Osteoblast (primary cell): ENCODE measurements around the gene CXXC5. TPM values are rescaled to one million over a fixed set of nuclear protein-coding genes. Genes with fewer than 3 reads are reported as not detected.

ENCODE experiments used
- DNase-seq: peaks from one replicate; pipeline ENCODE4 v3.0.0; 2011; ENCODE audit warnings: low spot score, mixed read lengths; ENCODE audit not compliant: insufficient read length; ENCODE audit errors: missing footprints
- H2AFZ ChIP-seq: 2 replicates; pipeline ENCODE4 v1.6.0; 2011; ENCODE audit warnings: mild to moderate bottlenecking, low read length
- H3K27ac ChIP-seq: 2 replicates; pipeline ENCODE4 v1.5.1; 2011; ENCODE audit warnings: mild to moderate bottlenecking, low read depth, low read length, moderate library complexity
- H3K27me3 ChIP-seq: 2 replicates; pipeline ENCODE4 v1.6.0; 2012; ENCODE audit warnings: mild to moderate bottlenecking, control low read depth, inconsistent platforms, low read length, moderate library complexity; ENCODE audit not compliant: insufficient read depth
- H3K36me3 ChIP-seq: 2 replicates; pipeline ENCODE4 v1.5.1; 2011; ENCODE audit warnings: mild to moderate bottlenecking, low read length, control low read depth, moderate library complexity; ENCODE audit not compliant: insufficient read depth
- H3K4me1 ChIP-seq: 2 replicates; pipeline ENCODE4 v1.5.1; 2011; ENCODE audit warnings: mild to moderate bottlenecking, low read length, control low read depth, moderate library complexity; ENCODE audit not compliant: insufficient read depth
- H3K4me2 ChIP-seq: 2 replicates; pipeline ENCODE4 v1.6.0; 2011; ENCODE audit warnings: mild to moderate bottlenecking, low read length; ENCODE audit not compliant: insufficient read depth
- H3K4me3 ChIP-seq: fragments of 200-600 bp; sonication (generic); 3 replicates; pipeline ENCODE4 v1.5.1; 2012; ENCODE audit warnings: mild to moderate bottlenecking, low read length, inconsistent platforms; ENCODE audit not compliant: insufficient read depth
- H3K79me2 ChIP-seq: 2 replicates; pipeline ENCODE4 v1.6.0; 2012; ENCODE audit warnings: mild to moderate bottlenecking, low read length, control low read depth, inconsistent platforms; ENCODE audit not compliant: insufficient read depth
- H3K9me3 ChIP-seq: 2 replicates; pipeline ENCODE4 v1.5.1; 2011; ENCODE audit warnings: low read depth, low read length, control low read depth
- H4K20me1 ChIP-seq: 2 replicates; pipeline ENCODE4 v1.6.0; 2012; ENCODE audit warnings: mild to moderate bottlenecking, low read length, control low read depth; ENCODE audit not compliant: insufficient read depth
- total RNA-seq: library from RNA; depleted of rRNA; stranded (reverse); fragments of >200 nt; gene quantifications from 2 replicates; pipeline ENCODE4 v1.2.3, GENCODE V29; 2012
- TF ChIP-seq, protein P1 (sequence below): IDR thresholded peaks from 2 replicates; pipeline ENCODE4 v1.5.1; 2011; ENCODE audit warnings: mild to moderate bottlenecking, low read depth, low read length, moderate library complexity; ENCODE audit errors: extremely low read depth

Gene CXXC5
- total RNA-seq, 1 donor = 186 TPM

DNA sequence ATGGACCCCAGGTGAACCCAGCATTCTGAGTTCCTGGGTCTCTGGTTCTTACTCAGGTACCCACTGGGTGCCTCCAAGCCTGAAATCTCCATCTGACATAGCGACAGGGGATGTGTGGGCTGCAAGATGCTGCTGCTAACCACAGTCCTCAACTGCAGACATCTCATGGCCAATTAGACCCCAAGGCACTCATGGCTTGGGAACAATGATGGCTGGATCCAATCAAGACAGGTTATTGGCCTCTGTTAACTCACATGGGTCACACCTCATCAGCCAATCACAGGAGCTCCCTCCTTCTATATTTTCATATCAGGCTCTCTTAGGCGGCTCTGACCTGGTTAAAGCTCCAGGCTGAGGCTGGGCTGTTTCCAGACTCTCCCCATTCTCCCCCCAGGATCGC, 57.0 kb downstream of the CXXC5 start:
- H2AFZ ChIP-seq = no peak overlapping the region
- H3K79me2 ChIP-seq = no peaks in the 10 kb centered on the region
- H3K4me2 ChIP-seq = no peak overlapping the region
- DNase-seq = peak; percentile 77
- no peak overlapping the region for H3K27ac ChIP-seq
- TF ChIP-seq, protein P1, sequence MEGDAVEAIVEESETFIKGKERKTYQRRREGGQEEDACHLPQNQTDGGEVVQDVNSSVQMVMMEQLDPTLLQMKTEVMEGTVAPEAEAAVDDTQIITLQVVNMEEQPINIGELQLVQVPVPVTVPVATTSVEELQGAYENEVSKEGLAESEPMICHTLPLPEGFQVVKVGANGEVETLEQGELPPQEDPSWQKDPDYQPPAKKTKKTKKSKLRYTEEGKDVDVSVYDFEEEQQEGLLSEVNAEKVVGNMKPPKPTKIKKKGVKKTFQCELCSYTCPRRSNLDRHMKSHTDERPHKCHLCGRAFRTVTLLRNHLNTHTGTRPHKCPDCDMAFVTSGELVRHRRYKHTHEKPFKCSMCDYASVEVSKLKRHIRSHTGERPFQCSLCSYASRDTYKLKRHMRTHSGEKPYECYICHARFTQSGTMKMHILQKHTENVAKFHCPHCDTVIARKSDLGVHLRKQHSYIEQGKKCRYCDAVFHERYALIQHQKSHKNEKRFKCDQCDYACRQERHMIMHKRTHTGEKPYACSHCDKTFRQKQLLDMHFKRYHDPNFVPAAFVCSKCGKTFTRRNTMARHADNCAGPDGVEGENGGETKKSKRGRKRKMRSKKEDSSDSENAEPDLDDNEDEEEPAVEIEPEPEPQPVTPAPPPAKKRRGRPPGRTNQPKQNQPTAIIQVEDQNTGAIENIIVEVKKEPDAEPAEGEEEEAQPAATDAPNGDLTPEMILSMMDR = no peak
- no peaks in the 10 kb centered on the region for H3K36me3 ChIP-seq
- H3K27me3 ChIP-seq = no peaks in the 10 kb centered on the region
- no peaks in the 10 kb centered on the region for H4K20me1 ChIP-seq
- peaks cover 13% of the 10 kb centered on the region for H3K4me1 ChIP-seq
- H3K9me3 ChIP-seq = peaks cover under 1% of the 10 kb centered on the region
- H3K4me3 ChIP-seq = no peak overlapping the region

DNA sequence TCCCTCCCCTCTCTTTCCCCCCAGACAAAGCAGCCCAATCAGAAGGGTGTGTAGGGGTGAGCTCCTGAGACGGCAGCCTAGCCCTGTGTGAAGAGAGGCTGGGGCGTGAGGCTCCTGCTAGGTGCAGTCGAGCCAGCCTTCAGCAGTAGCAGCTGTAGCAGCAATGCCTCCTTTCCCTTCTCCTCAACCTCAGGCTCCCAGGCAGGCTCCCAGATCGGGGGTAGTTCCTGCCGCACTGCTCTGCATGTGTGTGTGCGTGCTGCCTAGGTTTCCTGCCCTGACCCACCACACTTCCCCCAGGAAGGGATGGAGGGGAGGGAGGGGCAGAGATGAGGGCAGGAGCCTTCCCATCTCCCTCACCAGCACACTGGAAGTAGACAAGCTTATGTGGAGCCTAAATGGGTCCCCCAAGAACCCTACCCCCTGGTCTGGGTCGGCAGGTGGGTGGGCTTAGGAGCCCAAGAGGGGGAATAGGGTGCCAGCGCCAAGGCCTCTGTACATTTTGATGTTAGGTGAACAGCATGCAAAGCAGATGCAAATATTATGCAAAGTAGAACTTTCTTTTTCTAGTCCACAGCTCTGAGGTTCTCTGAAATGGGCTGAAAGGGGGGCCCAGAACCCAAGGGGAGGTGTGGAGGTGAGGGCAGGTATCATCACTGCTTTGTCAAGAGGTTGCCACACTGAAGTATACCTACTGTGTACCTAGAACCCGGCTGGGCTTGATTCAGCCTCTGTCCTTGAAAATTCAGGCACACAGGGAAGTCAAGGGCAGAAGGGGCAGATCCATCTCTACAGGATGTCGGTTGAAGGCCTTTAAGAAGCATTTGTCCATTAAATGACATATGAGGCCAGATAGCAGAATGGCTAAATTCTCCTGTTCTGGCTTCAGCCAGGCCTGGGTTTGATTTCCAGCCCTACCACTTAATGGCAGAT, 57.8 kb downstream of the CXXC5 start:
- no peaks in the 10 kb centered on the region for H3K79me2 ChIP-seq
- H3K27me3 ChIP-seq = no peaks in the 10 kb centered on the region
- DNase-seq = peak; percentile 57
- H3K4me2 ChIP-seq = no peak overlapping the region
- peaks cover 3% of the 10 kb centered on the region for H3K9me3 ChIP-seq
- H3K27ac ChIP-seq = no peak overlapping the region
- H2AFZ ChIP-seq = no peak overlapping the region
- peaks cover 20% of the 10 kb centered on the region for H3K4me1 ChIP-seq
- H3K4me3 ChIP-seq = no peak overlapping the region
- H3K36me3 ChIP-seq = no peaks in the 10 kb centered on the region
- H4K20me1 ChIP-seq = no peaks in the 10 kb centered on the region
- TF ChIP-seq, protein P1 = no peak

DNA sequence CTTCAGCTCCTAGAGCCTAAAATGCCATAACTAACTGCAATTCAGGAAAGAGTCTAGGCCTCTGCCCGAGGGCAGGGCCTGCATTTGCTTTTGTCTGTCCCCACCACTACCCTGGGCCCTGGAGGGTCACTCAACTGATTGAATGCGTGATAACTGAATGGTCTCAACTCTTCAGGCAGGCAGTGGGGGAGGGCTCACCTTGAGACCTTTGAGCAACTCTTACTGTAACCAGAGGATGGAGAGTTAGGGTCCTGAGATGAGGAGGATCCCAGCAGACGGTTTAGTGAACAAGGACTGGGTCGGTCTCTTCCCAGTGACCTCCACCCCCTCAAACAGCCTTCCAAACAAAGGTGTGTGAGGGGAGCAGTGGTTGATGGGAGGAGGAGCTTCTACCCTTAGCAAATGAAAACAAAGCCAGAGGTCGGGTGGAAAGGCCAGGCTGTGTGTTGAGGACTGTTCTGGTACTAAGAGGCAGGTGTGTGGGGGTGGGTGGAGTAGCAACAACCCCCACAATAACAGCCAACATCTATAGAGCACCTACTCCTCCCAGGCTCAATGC, 59.4 kb downstream of the CXXC5 start:
- H3K4me2 ChIP-seq = no peak overlapping the region
- H3K4me3 ChIP-seq = no peak overlapping the region
- no peaks in the 10 kb centered on the region for H3K27me3 ChIP-seq
- H4K20me1 ChIP-seq = no peaks in the 10 kb centered on the region
- H3K79me2 ChIP-seq = no peaks in the 10 kb centered on the region
- DNase-seq = peak; percentile 52
- TF ChIP-seq, protein P1 = no peak
- peaks cover 27% of the 10 kb centered on the region for H3K4me1 ChIP-seq
- H2AFZ ChIP-seq = no peak overlapping the region
- peaks cover 3% of the 10 kb centered on the region for H3K9me3 ChIP-seq
- H3K27ac ChIP-seq = no peak overlapping the region
- H3K36me3 ChIP-seq = no peaks in the 10 kb centered on the region

DNA sequence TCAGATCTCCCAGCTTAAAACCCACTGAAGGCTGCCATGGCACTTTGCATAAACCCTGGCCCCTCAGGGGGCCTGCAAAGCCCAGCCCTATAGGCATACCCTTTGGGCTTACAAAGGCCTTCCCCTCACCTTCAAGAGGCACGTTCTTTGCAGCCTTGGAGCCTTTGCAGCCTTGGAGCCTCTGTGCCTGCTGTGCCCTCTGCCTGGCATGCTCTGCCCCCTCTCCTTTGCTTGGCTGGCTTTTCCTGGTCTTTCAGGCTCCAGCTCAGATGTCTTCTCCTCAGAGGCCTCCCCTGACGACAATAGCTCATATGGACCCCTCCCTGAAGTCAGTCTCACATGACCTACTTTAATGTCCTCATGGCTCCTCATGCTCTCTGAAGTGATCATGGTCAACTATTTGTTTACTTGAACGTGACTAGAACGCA, 60.3 kb downstream of the CXXC5 start:
- H3K4me2 ChIP-seq = peak overlapping the region; percentile 39
- no peaks in the 10 kb centered on the region for H3K27me3 ChIP-seq
- peak overlapping the region; percentile 6 for H3K27ac ChIP-seq
- no peak overlapping the region for H3K4me3 ChIP-seq
- no peaks in the 10 kb centered on the region for H3K79me2 ChIP-seq
- peaks cover 3% of the 10 kb centered on the region for H3K9me3 ChIP-seq
- no peaks in the 10 kb centered on the region for H4K20me1 ChIP-seq
- TF ChIP-seq, protein P1 = no peak
- H3K4me1 ChIP-seq = peaks cover 27% of the 10 kb centered on the region
- no peak overlapping the region for H2AFZ ChIP-seq
- no peaks in the 10 kb centered on the region for H3K36me3 ChIP-seq
- DNase-seq = peak; percentile 79
